Measurements from ENCODE around the gene SRPRA.

The SRPRA gene

DNA sequence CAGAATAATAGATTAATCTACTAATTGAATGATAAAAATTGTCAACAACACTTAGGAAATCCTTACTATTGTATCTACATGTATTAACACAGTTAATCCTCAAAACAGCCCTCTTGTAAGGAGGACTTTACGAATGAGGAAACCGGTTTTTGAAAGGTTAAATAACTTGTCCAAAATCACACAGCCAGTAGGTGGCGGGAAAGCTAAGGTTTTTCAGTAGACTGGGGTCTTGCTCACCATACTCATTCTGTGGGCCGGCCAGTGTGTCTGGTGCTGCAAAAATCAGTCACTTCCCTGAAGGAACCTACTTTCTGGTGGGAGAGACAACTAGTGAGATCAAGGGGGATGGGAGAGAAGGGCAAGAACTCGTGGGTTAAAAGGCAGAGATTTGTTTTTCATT, 39.0 kb upstream of the SRPRA start:
- no peak overlapping the region for H3K27ac ChIP-seq (ENCODE audit: low read length)
- no peaks in the 10 kb centered on the region for H3K27me3 ChIP-seq (ENCODE audit: insufficient read depth, low read length, poor library complexity)
- no peak overlapping the region for H3K4me3 ChIP-seq (ENCODE audit: low read depth in 1 of 2, low read length in 2 of 2)
- no peak overlapping the region for H2AFZ ChIP-seq (ENCODE audit: low read depth, low read length)
- DNase-seq, result peak; percentile 60
- no peak for TF ChIP-seq EZH2 (IDR thresholded peaks at IDR 0.05; ENCODE audit: borderline replicate concordance, low read depth, low read length, severe bottlenecking)
- TF ChIP-seq, protein P1, sequence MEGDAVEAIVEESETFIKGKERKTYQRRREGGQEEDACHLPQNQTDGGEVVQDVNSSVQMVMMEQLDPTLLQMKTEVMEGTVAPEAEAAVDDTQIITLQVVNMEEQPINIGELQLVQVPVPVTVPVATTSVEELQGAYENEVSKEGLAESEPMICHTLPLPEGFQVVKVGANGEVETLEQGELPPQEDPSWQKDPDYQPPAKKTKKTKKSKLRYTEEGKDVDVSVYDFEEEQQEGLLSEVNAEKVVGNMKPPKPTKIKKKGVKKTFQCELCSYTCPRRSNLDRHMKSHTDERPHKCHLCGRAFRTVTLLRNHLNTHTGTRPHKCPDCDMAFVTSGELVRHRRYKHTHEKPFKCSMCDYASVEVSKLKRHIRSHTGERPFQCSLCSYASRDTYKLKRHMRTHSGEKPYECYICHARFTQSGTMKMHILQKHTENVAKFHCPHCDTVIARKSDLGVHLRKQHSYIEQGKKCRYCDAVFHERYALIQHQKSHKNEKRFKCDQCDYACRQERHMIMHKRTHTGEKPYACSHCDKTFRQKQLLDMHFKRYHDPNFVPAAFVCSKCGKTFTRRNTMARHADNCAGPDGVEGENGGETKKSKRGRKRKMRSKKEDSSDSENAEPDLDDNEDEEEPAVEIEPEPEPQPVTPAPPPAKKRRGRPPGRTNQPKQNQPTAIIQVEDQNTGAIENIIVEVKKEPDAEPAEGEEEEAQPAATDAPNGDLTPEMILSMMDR (IDR thresholded peaks at IDR 0.05; ENCODE audit: borderline replicate concordance, extremely low read depth, low read length, poor library complexity, severe bottlenecking), result peak; percentile 66
- H4K20me1 ChIP-seq (ENCODE audit: insufficient read depth, low read length), result no peaks in the 10 kb centered on the region
- H3K9me3 ChIP-seq (ENCODE audit: insufficient read depth, low read length, severe bottlenecking), result no peaks in the 10 kb centered on the region
- no peak overlapping the region for H3K9ac ChIP-seq (ENCODE audit: low read depth, low read length)
- H3K36me3 ChIP-seq (ENCODE audit: insufficient read depth, low read length), result peaks cover 32% of the 10 kb centered on the region
- H3K4me1 ChIP-seq (ENCODE audit: insufficient read depth, low read length), result peaks cover 42% of the 10 kb centered on the region
- peak; percentile 20; the same call in 1 of the 3 replicates for ATAC-seq (ENCODE audit: insufficient read depth, low read depth)
- H3K79me2 ChIP-seq (ENCODE audit: insufficient read depth, low read length), result peaks cover 39% of the 10 kb centered on the region
- no peak overlapping the region for H3K4me2 ChIP-seq (ENCODE audit: insufficient read depth, low read length)

DNA sequence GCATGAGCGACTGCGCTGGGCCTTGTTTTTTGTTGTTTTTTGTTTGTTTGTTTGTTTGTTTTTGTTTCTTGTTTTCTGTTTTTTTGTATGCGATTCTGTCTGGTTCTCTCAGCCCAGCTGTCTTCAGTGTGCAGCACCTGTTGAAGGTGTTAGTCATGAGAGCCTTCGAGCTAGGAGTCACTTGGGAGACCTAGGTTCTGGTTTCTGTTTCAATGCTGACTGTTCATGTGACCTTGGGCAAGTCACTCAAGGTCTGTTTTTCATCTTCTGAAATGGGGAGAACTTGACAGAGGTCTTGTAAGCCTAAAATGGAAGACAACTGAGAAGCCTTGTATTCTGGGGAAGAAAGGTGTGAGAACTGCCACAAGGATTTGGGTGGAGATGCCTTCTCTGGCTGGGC, 37.0 kb upstream of the SRPRA start:
- no peak for ATAC-seq (ENCODE audit: insufficient read depth, low read depth)
- H3K27ac ChIP-seq (ENCODE audit: low read length), result peak overlapping the region; percentile 58
- H3K4me3 ChIP-seq (ENCODE audit: low read depth in 1 of 2, low read length in 2 of 2), result no peak overlapping the region
- H3K36me3 ChIP-seq (ENCODE audit: insufficient read depth, low read length), result peaks cover 31% of the 10 kb centered on the region
- H3K79me2 ChIP-seq (ENCODE audit: insufficient read depth, low read length), result peaks cover 49% of the 10 kb centered on the region
- no peaks in the 10 kb centered on the region for H3K27me3 ChIP-seq (ENCODE audit: insufficient read depth, low read length, poor library complexity)
- DNase-seq, result no peak
- H3K4me1 ChIP-seq (ENCODE audit: insufficient read depth, low read length), result peaks cover 48% of the 10 kb centered on the region
- H4K20me1 ChIP-seq (ENCODE audit: insufficient read depth, low read length), result no peaks in the 10 kb centered on the region
- H3K9me3 ChIP-seq (ENCODE audit: insufficient read depth, low read length, severe bottlenecking), result no peaks in the 10 kb centered on the region
- no peak overlapping the region for H3K9ac ChIP-seq (ENCODE audit: low read depth, low read length)
- TF ChIP-seq, protein P1 (IDR thresholded peaks at IDR 0.05; ENCODE audit: borderline replicate concordance, extremely low read depth, low read length, poor library complexity, severe bottlenecking), result no peak
- TF ChIP-seq EZH2 (IDR thresholded peaks at IDR 0.05; ENCODE audit: borderline replicate concordance, low read depth, low read length, severe bottlenecking), result no peak
- peak overlapping the region; percentile 44; the same call in 1 of the 2 replicates for H3K4me2 ChIP-seq (ENCODE audit: insufficient read depth, low read length)
- H2AFZ ChIP-seq (ENCODE audit: low read depth, low read length), result no peak overlapping the region

DNA sequence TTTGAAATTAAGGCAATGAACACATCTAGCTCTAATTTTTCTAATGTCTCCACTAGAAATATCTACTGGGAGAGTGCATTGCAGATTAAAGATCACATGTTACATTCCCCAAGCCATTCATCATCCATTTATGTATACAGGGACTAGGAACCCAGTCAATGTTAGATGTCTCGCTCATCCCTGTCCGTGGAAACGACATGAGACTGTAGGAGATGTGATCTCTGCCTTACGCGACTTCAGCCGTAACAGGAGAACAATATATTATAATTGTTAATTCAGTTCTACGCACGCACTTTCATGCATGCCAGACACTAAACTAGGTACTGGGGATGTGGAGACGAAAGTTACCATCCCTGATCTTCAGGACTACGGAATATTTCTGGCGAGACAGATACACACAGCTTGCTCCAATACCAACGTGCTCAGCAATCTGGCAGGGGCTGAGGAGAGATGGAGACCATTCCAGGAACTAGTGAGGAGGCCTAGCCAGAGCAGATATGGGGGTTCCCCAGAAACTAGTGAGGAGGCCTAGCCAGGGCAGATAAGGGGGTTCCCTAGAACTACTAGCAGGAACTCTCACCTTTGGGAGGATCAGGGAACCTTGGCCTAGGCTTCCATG, 35.9 kb upstream of the SRPRA start:
- Histone ChIP-seq H2AFZ (ENCODE audit: low read depth, low read length) (peak overlapping the region; percentile 98), H3K9me3 (ENCODE audit: insufficient read depth, low read length, severe bottlenecking) (no peaks in the 10 kb centered on the region), H4K20me1 (ENCODE audit: insufficient read depth, low read length) (no peaks in the 10 kb centered on the region), H3K27me3 (ENCODE audit: insufficient read depth, low read length, poor library complexity) (no peaks in the 10 kb centered on the region), H3K9ac (ENCODE audit: low read depth, low read length) (peak overlapping the region; percentile 99), H3K4me3 (ENCODE audit: low read depth in 1 of 2, low read length in 2 of 2) (peak overlapping the region; percentile 90 to 95), H3K27ac (ENCODE audit: low read length) (peak overlapping the region; percentile 99), H3K79me2 (ENCODE audit: insufficient read depth, low read length) (peaks cover 57% of the 10 kb centered on the region), H3K36me3 (ENCODE audit: insufficient read depth, low read length) (peaks cover 29% of the 10 kb centered on the region), H3K4me2 (ENCODE audit: insufficient read depth, low read length) (peak overlapping the region; percentile 91), H3K4me1 (ENCODE audit: insufficient read depth, low read length) (peaks cover 43% of the 10 kb centered on the region)
- DNase-seq (no peak), ATAC-seq (ENCODE audit: insufficient read depth, low read depth) (peak; percentile 30)
- TF ChIP-seq EZH2 (IDR thresholded peaks at IDR 0.05; ENCODE audit: borderline replicate concordance, low read depth, low read length, severe bottlenecking), result no peak
- TF ChIP-seq, protein P1 (IDR thresholded peaks at IDR 0.05; ENCODE audit: borderline replicate concordance, extremely low read depth, low read length, poor library complexity, severe bottlenecking), result no peak

Measured in DND-41 (cell line).